Motor neuron (in vitro differentiated cells): Measurements from ENCODE around the gene NPSR1. TPM values are rescaled to one million over a fixed set of nuclear protein-coding genes. Genes with fewer than 3 reads are reported as not detected.
"Not testable (repeated sequence)": the region's sequence is repeated elsewhere in the genome, so short reads cannot be mapped to it uniquely, and the experiment has no call there.

Source experiments
- ATAC-seq, 8 experiments: fragments of 200-7000 bp; cut with Tn5 transposase; replicated peaks in 6 of 8; 2 replicates each; pipeline ENCODE4 v1.8.0; 2021; ENCODE audit warnings: mild to moderate bottlenecking in 8 of 8, moderate library complexity in 8 of 8
- H3K27ac ChIP-seq, 2 donors: fragments of 250-450 bp; sonication (Bioruptor Pico); 2 replicates each; pipeline ENCODE4 v1.9.0; 2021; ENCODE audit warnings: antibody characterized with exemption in 2 of 2, mild to moderate bottlenecking in 2 of 2, moderate library complexity in 1 of 2
- H3K4me1 ChIP-seq, 2 donors: fragments of 250-450 bp; sonication (Bioruptor Pico); replicated peaks in 1 of 2; 2 replicates each; pipeline ENCODE4 v1.6.1; 2021; ENCODE audit warnings: antibody characterized with exemption in 2 of 2, mild to moderate bottlenecking in 2 of 2, moderate library complexity in 1 of 2
- H3K4me3 ChIP-seq, 5 donors: fragments of 250-450 bp; sonication (Bioruptor Pico); 2 replicates each; pipeline ENCODE4 v1.9.0; 2021; ENCODE audit warnings: antibody characterized with exemption in 5 of 5, mild to moderate bottlenecking in 5 of 5, moderate library complexity in 4 of 5
- WGBS, 10 experiments: fragments of 450-650 bp; shearing (Covaris generic); methylation state at CpG; one replicate each; pipeline ENCODE4 v1.0.0; 2022; 5-methylcytosine and 5-hydroxymethylcytosine counted together
- in situ Hi-C, 9 experiments: fragments of 400-800 bp; cut with MboI; loops; one replicate each; pipeline ENCODE4 v1.15.0; 2021; ENCODE audit warnings: low sequenced_read_pairs in 9 of 9, low pct_unique_long_range_greater_than_20kb in 2 of 9; ENCODE audit not compliant: unreplicated experiment in 9 of 9
- total RNA-seq, 8 experiments: library from RNA; unstranded; fragments of 300-600 nt; gene quantifications; 2 replicates each; pipeline versions ENCODE4 v1.2.3 to v1.2.4, GENCODE V29; 2022

Gene NPSR1
- total RNA-seq, 8 experiments from 2014 or later, result 0.28 to 50.5 (median 2.5) TPM; not detected in 4

GRCh38 chr7:34878944-34879735, 221.1 kb downstream of the NPSR1 start:
- ATAC-seq, H3K27ac ChIP-seq, H3K4me1 ChIP-seq, H3K4me3 ChIP-seq, in situ Hi-C loops: not testable (repeated sequence)
- 0 to 100% (median 37%) methylated on average over 2 to 5 of the region's 8 CpGs; no CpG with 5 or more reads in 2 of the 10 experiments for WGBS, 10 experiments

- Histone ChIP-seq H3K4me1 (no peaks in the 10 kb centered on the region), H3K27ac (no peak overlapping the region), H3K4me3 (no peak overlapping the region)
- 30 to 100% (median 85%) methylated on average over 1 to 2 of the region's 2 CpGs; no CpG with 5 or more reads in 4 of the 10 experiments for WGBS, 10 experiments
- no peak for ATAC-seq
- in situ Hi-C loops, result no loop called here
Observed at GRCh38 chr7:34879871-34880270, 221.9 kb downstream of the NPSR1 start.

DNA sequence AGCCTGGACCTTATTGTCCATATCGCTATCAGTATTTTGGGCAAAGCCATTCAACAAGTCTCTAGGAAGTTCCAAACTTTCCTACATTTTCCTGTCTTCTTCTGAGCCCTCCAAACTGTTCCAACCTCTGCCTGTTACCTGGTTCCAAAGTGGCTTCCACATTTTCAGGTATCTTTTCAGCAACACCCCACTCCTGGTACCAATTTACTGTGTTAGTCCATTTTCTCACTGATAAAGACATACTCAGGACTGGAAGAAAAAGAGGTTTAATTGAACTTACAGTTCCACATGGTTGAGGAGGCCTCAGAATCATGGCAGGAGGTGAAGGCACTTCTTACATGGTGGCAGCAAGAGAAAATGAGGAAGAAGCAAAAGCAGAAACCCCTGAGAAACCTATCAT, 225.8 kb downstream of the NPSR1 start:
- ATAC-seq, in situ Hi-C loops, H3K4me3 ChIP-seq, H3K4me1 ChIP-seq, H3K27ac ChIP-seq: not testable (repeated sequence)
- whole genome bisulfite sequencing, 10 experiments, result 92 to 100% (median 100%) methylated on average over 1 of the region's 1 CpG; no CpG with 5 or more reads in 7 of the 10 experiments

DNA sequence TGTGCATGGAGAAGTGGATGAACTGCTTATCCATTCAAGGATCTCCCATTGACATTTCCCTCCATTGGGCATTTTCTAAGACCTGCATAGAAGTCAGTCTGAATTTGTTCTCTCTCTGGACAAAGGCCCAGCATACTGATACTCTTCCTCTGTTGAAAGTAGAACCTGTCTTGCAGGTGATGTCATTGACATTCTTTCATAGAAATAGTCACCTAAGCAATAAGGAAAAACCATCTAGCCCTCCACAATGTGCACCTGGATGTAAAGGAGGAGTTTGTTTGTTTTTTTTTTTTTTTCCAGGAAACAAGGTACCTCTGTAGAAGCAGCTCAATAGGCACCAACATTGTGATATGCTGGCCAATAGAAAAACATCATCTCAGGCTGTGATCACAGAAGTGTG, 228.8 kb downstream of the NPSR1 start:
- no peak overlapping the region for H3K27ac ChIP-seq
- ATAC-seq, result no peak
- H3K4me1 ChIP-seq, result no peaks in the 10 kb centered on the region
- H3K4me3 ChIP-seq, result no peak overlapping the region
- in situ Hi-C loops, result no loop called here

DNA sequence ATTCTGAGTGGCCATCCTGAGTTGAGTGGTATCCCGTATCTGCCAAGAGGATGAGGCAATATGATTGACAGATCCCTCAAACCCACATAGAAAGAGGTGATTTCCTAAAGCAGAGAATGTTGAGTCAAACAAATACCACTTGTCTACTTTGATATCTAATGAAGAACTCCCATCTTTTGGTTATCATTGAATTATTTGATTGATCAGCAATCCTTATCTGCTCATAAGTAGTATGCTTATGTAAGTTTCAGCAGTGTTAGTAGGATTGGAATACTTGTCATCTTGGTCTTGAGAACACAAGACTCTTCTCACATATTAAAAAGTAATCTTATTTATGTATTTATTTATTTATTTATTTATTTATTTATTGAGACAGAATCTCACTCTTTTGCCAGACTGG, 231.9 kb downstream of the NPSR1 start:
- Histone ChIP-seq H3K27ac (no peak overlapping the region), H3K4me1 (no peaks in the 10 kb centered on the region), H3K4me3 (no peak overlapping the region)
- 17 to 100% (median 64%) methylated on average over 1 of the region's 1 CpG; no CpG with 5 or more reads in 4 of the 10 experiments for WGBS, 10 experiments
- ATAC-seq, result no peak
- in situ Hi-C loops, result no loop called here

- ATAC-seq, result no peak
- in situ Hi-C loops, result no loop called here
- no peaks in the 10 kb centered on the region for H3K4me1 ChIP-seq
- no peak overlapping the region for H3K27ac ChIP-seq
- H3K4me3 ChIP-seq, result no peak overlapping the region
Observed at GRCh38 chr7:34895202-34895601, 237.2 kb downstream of the NPSR1 start.
